Measurements from ENCODE around the gene RNASE8.

RNASE8 gene

GRCh38 chr14:21074398-21075272 lies 17.0 kb downstream of the RNASE8 start:
- no peak for DNase-seq

GRCh38 chr14:21075719-21076437 lies 18.3 kb downstream of the RNASE8 start:
- DNase-seq = no peak

- DNase-seq = no peak
Observed at GRCh38 chr14:21077672-21078071, 20.1 kb downstream of the RNASE8 start.

- DNase-seq = no peak
Observed at GRCh38 chr14:21078287-21078686, 20.7 kb downstream of the RNASE8 start.

GRCh38 chr14:21078726-21079125 lies 21.1 kb downstream of the RNASE8 start:
- DNase-seq = no peak

- DNase-seq = no peak
Observed at GRCh38 chr14:21081521-21082142, 24.0 kb downstream of the RNASE8 start.

GRCh38 chr14:21083565-21084325 lies 26.1 kb downstream of the RNASE8 start:
- DNase-seq = no peak

GRCh38 chr14:21084396-21084795 lies 26.8 kb downstream of the RNASE8 start:
- DNase-seq = no peak

- DNase-seq = peak; percentile 46
Observed at GRCh38 chr14:21084998-21085853, 27.6 kb downstream of the RNASE8 start.

- no peak for DNase-seq
Observed at GRCh38 chr14:21086908-21087293, 29.3 kb downstream of the RNASE8 start.

- DNase-seq = peak; percentile 95
Observed at GRCh38 chr14:21087294-21088091, 29.9 kb downstream of the RNASE8 start.

- no peak for DNase-seq
Observed at GRCh38 chr14:21088687-21089086, 31.1 kb downstream of the RNASE8 start.

GRCh38 chr14:21089271-21089670 lies 31.6 kb downstream of the RNASE8 start:
- DNase-seq = no peak

- DNase-seq = no peak
Observed at GRCh38 chr14:21089877-21090193, 32.2 kb downstream of the RNASE8 start.

GRCh38 chr14:21090194-21090939 lies 32.7 kb downstream of the RNASE8 start:
- no peak for DNase-seq

GRCh38 chr14:21090940-21091663 lies 33.5 kb downstream of the RNASE8 start:
- DNase-seq = no peak

- no peak for DNase-seq
Observed at GRCh38 chr14:21091821-21092272, 34.2 kb downstream of the RNASE8 start.

- peak; percentile 62 for DNase-seq
Observed at GRCh38 chr14:21092273-21093011, 34.8 kb downstream of the RNASE8 start.

- no peak for DNase-seq
Observed at GRCh38 chr14:21093018-21093417, 35.4 kb downstream of the RNASE8 start.

Data from fibroblast of skin of right quadriceps (primary cell).